ENCODE data around the gene SYNJ2. TPM values are rescaled to one million over a fixed set of nuclear protein-coding genes. Genes with fewer than 3 reads are reported as not detected.

The SYNJ2 gene
- total RNA-seq, 2 experiments from 2014 or later, result 38.2 to 38.5 TPM

GRCh38 chr6:158002951-158003853, 21.5 kb downstream of the SYNJ2 start:
- no peak for DNase-seq
- peak; percentile 76 for ATAC-seq
- no peaks in the 10 kb centered on the region for H3K9me3 Mint-ChIP-seq (ENCODE audit: insufficient read depth)
- H3K27me3 Mint-ChIP-seq (ENCODE audit: low read depth), result no peaks in the 10 kb centered on the region
- peak overlapping the region; percentile 41 for H3K27ac Mint-ChIP-seq
- CTCF ChIA-PET, result interaction anchor here (0.7 to 1.8 kb wide), 3 partner anchors 13 to 24 kb away, joined by 3 to 5 read pairs (median 4); no protein-coding TSS in a partner anchor
- POLR2A ChIA-PET, result interaction anchor here (0.6 to 1.5 kb wide), 2 partner anchors 14 to 24 kb away, joined by 3 to 6 read pairs; no protein-coding TSS in a partner anchor
- peaks cover 20% of the 10 kb centered on the region for H3K36me3 Mint-ChIP-seq (ENCODE audit: low read depth)
- no peak overlapping the region for H3K4me3 Mint-ChIP-seq
- H3K4me1 Mint-ChIP-seq (ENCODE audit: low read depth), result peaks cover 43% of the 10 kb centered on the region

DNA sequence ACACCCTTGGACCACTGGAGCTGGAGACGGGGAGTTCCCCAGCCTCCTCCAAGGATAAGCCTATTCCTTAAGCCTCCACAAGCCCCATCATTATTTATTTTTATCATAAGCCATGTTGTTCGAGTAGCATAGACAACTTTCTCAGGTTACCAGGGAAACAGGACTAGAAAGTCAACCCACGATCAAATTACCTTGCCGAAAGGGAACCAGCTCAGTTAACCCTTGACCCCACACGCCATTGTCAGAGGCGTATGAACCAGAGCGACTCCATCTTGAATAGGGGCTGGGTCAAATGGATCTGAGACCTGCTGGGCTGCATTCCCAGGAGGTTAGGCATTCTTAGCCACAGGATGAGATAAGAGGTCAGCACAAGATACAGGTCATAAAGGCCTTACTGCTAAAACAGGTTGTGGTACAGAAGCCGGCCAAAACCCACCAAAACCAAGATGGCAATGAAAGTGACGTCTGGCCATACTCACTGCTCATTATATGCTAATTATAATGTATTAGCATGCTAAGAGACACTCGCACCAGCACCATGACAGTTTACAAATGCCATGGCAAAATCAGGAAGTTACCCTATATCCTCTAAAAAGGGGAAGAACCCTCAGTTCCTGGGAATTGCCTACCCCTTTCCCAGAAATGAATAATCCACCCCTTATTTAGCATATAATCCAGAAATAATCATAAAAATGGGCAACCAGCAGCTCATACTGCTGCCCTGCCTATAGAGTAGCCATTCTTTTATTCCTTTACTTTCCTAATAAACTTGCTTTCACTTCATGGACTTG, 22.4 kb downstream of the SYNJ2 start:
- Mint-ChIP-seq H3K36me3 (ENCODE audit: low read depth) (peaks cover 29% of the 10 kb centered on the region), H3K27ac (no peak overlapping the region), H3K27me3 (ENCODE audit: low read depth) (no peaks in the 10 kb centered on the region), H3K4me3 (no peak overlapping the region), H3K4me1 (ENCODE audit: low read depth) (peaks cover 52% of the 10 kb centered on the region), H3K9me3 (ENCODE audit: insufficient read depth) (no peaks in the 10 kb centered on the region)
- DNase-seq (no peak), ATAC-seq (no peak)
- CTCF ChIA-PET, result interaction anchor here (0.7 to 1.8 kb wide), 3 partner anchors 12 to 23 kb away, joined by 3 to 5 read pairs (median 4); no protein-coding TSS in a partner anchor
- POLR2A ChIA-PET, result interaction anchor here (1.5 kb wide), 1 partner anchor 15 kb away, joined by 6 read pairs; no protein-coding TSS in a partner anchor

DNA sequence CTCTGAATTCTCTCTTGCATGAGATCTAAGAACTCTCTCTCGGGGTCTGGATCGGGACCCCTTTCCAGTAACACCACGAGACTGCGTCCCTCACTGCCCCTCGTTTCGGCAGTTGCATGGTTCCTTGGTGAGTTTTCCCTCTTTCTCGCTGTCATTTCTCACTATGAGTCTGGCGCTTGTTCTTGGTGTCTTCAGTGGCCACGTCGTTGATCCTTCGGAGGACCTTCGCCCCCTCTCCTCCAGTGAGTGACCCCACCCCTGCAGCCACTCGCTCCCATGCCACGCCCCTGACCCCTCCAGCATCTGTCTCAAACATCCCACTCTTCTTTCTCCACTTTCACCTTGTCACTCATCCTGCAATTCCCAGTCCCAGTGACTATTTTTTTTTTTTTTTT, 23.0 kb downstream of the SYNJ2 start:
- H3K27ac Mint-ChIP-seq, result no peak overlapping the region

DNA sequence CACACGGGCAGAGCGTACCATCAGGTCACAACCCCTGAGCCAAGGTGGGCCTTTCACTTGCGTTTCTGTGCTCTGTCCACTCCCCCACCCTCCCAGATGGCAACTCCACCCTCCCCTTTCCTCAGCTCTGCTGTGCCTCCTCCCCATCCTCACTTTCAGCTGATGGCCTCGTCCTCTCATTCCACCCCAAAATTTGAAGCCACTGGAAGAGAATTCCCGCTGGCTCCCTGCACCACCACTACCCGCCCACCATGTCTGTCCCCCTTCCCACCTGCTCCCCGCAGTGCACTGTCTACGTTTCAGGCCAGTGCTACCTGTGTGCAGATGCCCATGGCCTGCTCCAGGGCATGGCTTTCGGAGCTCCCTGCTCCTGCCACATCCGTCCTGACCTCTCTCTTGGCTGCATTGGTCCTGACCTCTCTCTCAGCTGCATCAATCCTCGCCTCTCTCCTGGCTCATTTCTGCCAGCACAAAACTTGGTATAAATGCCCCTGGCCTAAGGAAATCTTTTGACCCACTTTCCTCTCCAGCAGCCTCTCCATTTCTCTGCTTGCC, 24.0 kb downstream of the SYNJ2 start:
- Mint-ChIP-seq H3K27ac (no peak overlapping the region), H3K27me3 (ENCODE audit: low read depth) (no peaks in the 10 kb centered on the region), H3K4me1 (ENCODE audit: low read depth) (peaks cover 68% of the 10 kb centered on the region), H3K4me3 (no peak overlapping the region), H3K9me3 (ENCODE audit: insufficient read depth) (no peaks in the 10 kb centered on the region), H3K36me3 (ENCODE audit: low read depth) (peaks cover 35% of the 10 kb centered on the region)
- ATAC-seq (no peak), DNase-seq (no peak)
- ChIA-PET CTCF (interaction anchor here (2.9 kb wide), 1 partner anchor 20 kb away, joined by 18 read pairs; no protein-coding TSS in a partner anchor), POLR2A (no interaction called here)

More for the DNA sequence above, 23.0 kb downstream of the SYNJ2 start:
- no peaks in the 10 kb centered on the region for H3K9me3 Mint-ChIP-seq (ENCODE audit: insufficient read depth)
- H3K4me3 Mint-ChIP-seq, result no peak overlapping the region
- no peak for ATAC-seq
- ChIA-PET CTCF (no interaction called here), POLR2A (no interaction called here)
- H3K36me3 Mint-ChIP-seq (ENCODE audit: low read depth), result peaks cover 31% of the 10 kb centered on the region
- H3K4me1 Mint-ChIP-seq (ENCODE audit: low read depth), result peaks cover 58% of the 10 kb centered on the region
- DNase-seq, result no peak
- H3K27me3 Mint-ChIP-seq (ENCODE audit: low read depth), result no peaks in the 10 kb centered on the region

DNA sequence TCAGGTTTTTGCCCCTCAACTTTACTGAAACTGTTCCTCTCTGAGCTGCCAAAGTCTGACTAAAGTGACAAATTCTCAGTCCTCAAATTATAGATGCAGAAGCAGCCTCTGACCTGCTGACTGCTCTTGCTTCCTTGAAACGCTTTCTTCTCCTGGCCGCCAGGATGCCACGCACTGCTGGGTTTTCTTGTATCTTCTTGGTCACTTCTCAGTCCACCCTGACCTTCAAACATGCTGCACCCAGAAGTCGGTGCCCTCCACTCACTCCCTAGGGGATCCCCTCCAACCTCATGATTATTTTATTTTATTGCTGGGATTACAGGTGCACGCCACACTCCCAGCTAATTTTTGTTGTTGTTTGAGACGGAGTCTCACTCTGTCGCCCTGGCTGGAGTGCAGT, 24.7 kb downstream of the SYNJ2 start:
- H3K36me3 Mint-ChIP-seq (ENCODE audit: low read depth), result peaks cover 35% of the 10 kb centered on the region
- no peak for ATAC-seq
- DNase-seq, result no peak
- no peak overlapping the region for H3K27ac Mint-ChIP-seq
- CTCF ChIA-PET, result interaction anchor here (2.9 kb wide), 1 partner anchor 20 kb away, joined by 18 read pairs; no protein-coding TSS in a partner anchor
- no peaks in the 10 kb centered on the region for H3K27me3 Mint-ChIP-seq (ENCODE audit: low read depth)
- peaks cover 75% of the 10 kb centered on the region for H3K4me1 Mint-ChIP-seq (ENCODE audit: low read depth)
- H3K9me3 Mint-ChIP-seq (ENCODE audit: insufficient read depth), result no peaks in the 10 kb centered on the region
- no peak overlapping the region for H3K4me3 Mint-ChIP-seq
- POLR2A ChIA-PET, result no interaction called here

- Mint-ChIP-seq H3K27ac (no peak overlapping the region), H3K36me3 (ENCODE audit: low read depth) (peaks cover 30% of the 10 kb centered on the region), H3K9me3 (ENCODE audit: insufficient read depth) (no peaks in the 10 kb centered on the region), H3K4me1 (ENCODE audit: low read depth) (peaks cover 79% of the 10 kb centered on the region), H3K4me3 (no peak overlapping the region), H3K27me3 (ENCODE audit: low read depth) (no peaks in the 10 kb centered on the region)
- ChIA-PET CTCF (interaction anchor here (0.7 to 2.9 kb wide), 3 partner anchors 17 to 63 kb away, joined by 3 to 18 read pairs (median 3); no protein-coding TSS in a partner anchor), POLR2A (interaction anchor here (0.7 kb wide), 1 partner anchor 134 kb away, joined by 3 read pairs; no protein-coding TSS in a partner anchor)
- DNase-seq (no peak), ATAC-seq (no peak)
Observed at GRCh38 chr6:158006821-158007570, 25.3 kb downstream of the SYNJ2 start.

DNA sequence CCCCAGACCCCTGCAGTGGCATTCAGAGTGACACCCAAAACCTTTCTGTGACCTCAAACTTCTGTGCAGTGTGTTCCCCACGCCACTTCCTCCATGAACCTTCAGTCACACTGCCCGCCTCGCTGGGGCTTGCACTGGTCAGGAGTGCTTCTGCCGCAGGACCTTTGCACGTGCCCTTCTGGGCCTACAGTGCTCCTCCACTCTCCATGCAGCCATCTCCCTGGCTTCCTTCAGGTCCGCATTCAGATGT, 27.1 kb downstream of the SYNJ2 start:
- Mint-ChIP-seq H3K27me3 (ENCODE audit: low read depth) (no peaks in the 10 kb centered on the region), H3K36me3 (ENCODE audit: low read depth) (peaks cover 29% of the 10 kb centered on the region), H3K4me3 (peak overlapping the region; percentile 42), H3K9me3 (ENCODE audit: insufficient read depth) (no peaks in the 10 kb centered on the region), H3K4me1 (ENCODE audit: low read depth) (peaks cover 71% of the 10 kb centered on the region), H3K27ac (peak overlapping the region; percentile 77)
- CTCF ChIA-PET, result interaction anchor here (1.2 to 2.9 kb wide), 3 partner anchors 17 to 64 kb away, joined by 4 to 18 read pairs (median 11); no protein-coding TSS in a partner anchor
- POLR2A ChIA-PET, result interaction anchor here (1.1 kb wide), 1 partner anchor 19 kb away, joined by 3 read pairs; no protein-coding TSS in a partner anchor
- DNase-seq (no peak), ATAC-seq (peak; percentile 29)

DNA sequence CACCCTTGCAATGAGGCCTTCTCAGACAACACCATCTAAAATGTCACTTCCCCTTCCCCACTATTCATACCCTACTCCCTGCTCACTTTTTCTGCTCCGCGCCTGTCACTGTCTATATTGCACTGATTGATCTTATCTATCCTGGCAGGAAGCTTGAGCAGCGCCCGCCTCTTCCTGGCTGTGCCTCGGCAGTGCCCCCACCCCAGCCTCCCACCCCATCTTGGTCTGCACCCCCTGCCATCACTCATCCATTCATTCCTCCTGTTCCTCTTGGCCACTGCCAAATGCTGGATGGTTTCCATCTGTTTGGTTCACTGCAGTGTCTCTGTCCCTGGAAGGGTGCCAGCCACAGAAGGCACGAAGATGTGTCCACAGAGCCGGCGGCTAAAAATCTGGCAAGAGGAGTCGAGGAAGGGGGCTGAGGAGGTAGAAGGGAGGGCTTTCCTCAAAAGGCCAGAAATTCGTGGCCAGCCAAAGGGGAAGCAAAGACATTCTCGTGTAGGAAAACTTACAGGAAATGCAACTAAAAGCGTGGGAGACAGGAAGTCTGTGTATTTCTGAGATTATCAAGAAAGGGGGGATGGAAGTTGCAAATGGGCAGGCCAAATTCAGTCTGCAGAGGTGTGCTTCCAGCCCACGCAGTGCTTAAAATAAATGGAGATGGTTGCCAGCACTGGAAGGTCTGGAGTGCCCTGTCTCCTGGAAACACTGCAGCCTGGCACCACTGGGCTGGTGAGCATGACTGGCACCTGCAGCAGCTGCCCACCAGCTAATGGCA, 27.6 kb downstream of the SYNJ2 start:
- Mint-ChIP-seq H3K27ac (peak overlapping the region; percentile 77), H3K36me3 (ENCODE audit: low read depth) (peaks cover 29% of the 10 kb centered on the region), H3K27me3 (ENCODE audit: low read depth) (no peaks in the 10 kb centered on the region), H3K4me1 (ENCODE audit: low read depth) (peaks cover 71% of the 10 kb centered on the region), H3K4me3 (peak overlapping the region; percentile 42), H3K9me3 (ENCODE audit: insufficient read depth) (no peaks in the 10 kb centered on the region)
- ChIA-PET CTCF (interaction anchor here (1.5 to 1.8 kb wide), 2 partner anchors 17 to 22 kb away, joined by 5 to 11 read pairs; no protein-coding TSS in a partner anchor), POLR2A (interaction anchor here (0.9 kb wide), 1 partner anchor 17 kb away, joined by 5 read pairs; no protein-coding TSS in a partner anchor)
- DNase-seq, result no peak
- peak; percentile 62 for ATAC-seq

GRCh38 chr6:158009935-158010585, 28.4 kb downstream of the SYNJ2 start:
- H3K4me3 Mint-ChIP-seq, result no peak overlapping the region
- H3K4me1 Mint-ChIP-seq (ENCODE audit: low read depth), result peaks cover 73% of the 10 kb centered on the region
- ChIA-PET POLR2A (interaction anchor here (0.9 kb wide), 1 partner anchor 16 kb away, joined by 5 read pairs; no protein-coding TSS in a partner anchor), CTCF (interaction anchor here (1.5 to 1.8 kb wide), 2 partner anchors 16 to 21 kb away, joined by 5 to 11 read pairs; no protein-coding TSS in a partner anchor)
- H3K27me3 Mint-ChIP-seq (ENCODE audit: low read depth), result no peaks in the 10 kb centered on the region
- peaks cover 29% of the 10 kb centered on the region for H3K36me3 Mint-ChIP-seq (ENCODE audit: low read depth)
- peak overlapping the region; percentile 77 for H3K27ac Mint-ChIP-seq
- no peak for ATAC-seq
- H3K9me3 Mint-ChIP-seq (ENCODE audit: insufficient read depth), result no peaks in the 10 kb centered on the region
- DNase-seq, result no peak

All from activated CD8-positive, alpha-beta T cell treated with anti-CD3 and anti-CD28 coated beads, Interleukin-2, amount 10 ng/mL, durations not matched to agents 7 days and 5 days (primary cell).